ENCODE measurements around the gene HES5. TPM values are rescaled to one million over a fixed set of nuclear protein-coding genes. Genes with fewer than 3 reads are reported as not detected.

Gene HES5
- total and polyA plus RNA-seq, 2 experiments from 2014 or later, result 0.16 to 0.21 TPM

DNA sequence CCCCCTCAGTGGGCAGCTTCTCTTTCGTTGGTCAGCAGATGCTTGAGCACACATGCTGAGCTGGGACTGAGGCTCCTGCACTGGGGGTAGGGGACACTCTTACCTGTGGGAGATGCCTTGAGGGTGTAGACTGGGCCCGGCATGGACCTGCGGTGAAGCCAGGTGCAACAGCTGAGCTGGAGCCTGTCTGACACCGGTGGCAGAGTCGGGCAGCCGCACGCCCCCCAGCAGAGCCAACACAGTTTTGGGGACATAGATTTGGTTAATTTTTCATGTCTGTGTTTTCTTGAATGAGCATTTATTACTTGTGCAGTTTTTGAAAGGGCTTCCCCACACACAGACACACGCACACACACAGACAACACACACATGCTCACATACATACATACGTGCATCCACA, 5.9 kb upstream of the HES5 start:
- H2AFZ ChIP-seq, result 0 out of 2 replicates have a peak overlapping the region, but pooled peaks have one; percentile 56
- TF ChIP-seq STAT1 (IDR thresholded peaks at IDR 0.05; ENCODE audit: unreplicated experiment), result no peak
- no peak for TF ChIP-seq ZNF331 (CRISPR knock-in tag; IDR thresholded peaks at IDR 0.05; ENCODE audit: low read depth)
- no peak for TF ChIP-seq JUNB (IDR thresholded peaks at IDR 0.05; ENCODE audit: unreplicated experiment)
- TF ChIP-seq EZH2phosphoT487 (IDR thresholded peaks at IDR 0.05; ENCODE audit: unreplicated experiment), result no peak
- TF ChIP-seq, protein P1, sequence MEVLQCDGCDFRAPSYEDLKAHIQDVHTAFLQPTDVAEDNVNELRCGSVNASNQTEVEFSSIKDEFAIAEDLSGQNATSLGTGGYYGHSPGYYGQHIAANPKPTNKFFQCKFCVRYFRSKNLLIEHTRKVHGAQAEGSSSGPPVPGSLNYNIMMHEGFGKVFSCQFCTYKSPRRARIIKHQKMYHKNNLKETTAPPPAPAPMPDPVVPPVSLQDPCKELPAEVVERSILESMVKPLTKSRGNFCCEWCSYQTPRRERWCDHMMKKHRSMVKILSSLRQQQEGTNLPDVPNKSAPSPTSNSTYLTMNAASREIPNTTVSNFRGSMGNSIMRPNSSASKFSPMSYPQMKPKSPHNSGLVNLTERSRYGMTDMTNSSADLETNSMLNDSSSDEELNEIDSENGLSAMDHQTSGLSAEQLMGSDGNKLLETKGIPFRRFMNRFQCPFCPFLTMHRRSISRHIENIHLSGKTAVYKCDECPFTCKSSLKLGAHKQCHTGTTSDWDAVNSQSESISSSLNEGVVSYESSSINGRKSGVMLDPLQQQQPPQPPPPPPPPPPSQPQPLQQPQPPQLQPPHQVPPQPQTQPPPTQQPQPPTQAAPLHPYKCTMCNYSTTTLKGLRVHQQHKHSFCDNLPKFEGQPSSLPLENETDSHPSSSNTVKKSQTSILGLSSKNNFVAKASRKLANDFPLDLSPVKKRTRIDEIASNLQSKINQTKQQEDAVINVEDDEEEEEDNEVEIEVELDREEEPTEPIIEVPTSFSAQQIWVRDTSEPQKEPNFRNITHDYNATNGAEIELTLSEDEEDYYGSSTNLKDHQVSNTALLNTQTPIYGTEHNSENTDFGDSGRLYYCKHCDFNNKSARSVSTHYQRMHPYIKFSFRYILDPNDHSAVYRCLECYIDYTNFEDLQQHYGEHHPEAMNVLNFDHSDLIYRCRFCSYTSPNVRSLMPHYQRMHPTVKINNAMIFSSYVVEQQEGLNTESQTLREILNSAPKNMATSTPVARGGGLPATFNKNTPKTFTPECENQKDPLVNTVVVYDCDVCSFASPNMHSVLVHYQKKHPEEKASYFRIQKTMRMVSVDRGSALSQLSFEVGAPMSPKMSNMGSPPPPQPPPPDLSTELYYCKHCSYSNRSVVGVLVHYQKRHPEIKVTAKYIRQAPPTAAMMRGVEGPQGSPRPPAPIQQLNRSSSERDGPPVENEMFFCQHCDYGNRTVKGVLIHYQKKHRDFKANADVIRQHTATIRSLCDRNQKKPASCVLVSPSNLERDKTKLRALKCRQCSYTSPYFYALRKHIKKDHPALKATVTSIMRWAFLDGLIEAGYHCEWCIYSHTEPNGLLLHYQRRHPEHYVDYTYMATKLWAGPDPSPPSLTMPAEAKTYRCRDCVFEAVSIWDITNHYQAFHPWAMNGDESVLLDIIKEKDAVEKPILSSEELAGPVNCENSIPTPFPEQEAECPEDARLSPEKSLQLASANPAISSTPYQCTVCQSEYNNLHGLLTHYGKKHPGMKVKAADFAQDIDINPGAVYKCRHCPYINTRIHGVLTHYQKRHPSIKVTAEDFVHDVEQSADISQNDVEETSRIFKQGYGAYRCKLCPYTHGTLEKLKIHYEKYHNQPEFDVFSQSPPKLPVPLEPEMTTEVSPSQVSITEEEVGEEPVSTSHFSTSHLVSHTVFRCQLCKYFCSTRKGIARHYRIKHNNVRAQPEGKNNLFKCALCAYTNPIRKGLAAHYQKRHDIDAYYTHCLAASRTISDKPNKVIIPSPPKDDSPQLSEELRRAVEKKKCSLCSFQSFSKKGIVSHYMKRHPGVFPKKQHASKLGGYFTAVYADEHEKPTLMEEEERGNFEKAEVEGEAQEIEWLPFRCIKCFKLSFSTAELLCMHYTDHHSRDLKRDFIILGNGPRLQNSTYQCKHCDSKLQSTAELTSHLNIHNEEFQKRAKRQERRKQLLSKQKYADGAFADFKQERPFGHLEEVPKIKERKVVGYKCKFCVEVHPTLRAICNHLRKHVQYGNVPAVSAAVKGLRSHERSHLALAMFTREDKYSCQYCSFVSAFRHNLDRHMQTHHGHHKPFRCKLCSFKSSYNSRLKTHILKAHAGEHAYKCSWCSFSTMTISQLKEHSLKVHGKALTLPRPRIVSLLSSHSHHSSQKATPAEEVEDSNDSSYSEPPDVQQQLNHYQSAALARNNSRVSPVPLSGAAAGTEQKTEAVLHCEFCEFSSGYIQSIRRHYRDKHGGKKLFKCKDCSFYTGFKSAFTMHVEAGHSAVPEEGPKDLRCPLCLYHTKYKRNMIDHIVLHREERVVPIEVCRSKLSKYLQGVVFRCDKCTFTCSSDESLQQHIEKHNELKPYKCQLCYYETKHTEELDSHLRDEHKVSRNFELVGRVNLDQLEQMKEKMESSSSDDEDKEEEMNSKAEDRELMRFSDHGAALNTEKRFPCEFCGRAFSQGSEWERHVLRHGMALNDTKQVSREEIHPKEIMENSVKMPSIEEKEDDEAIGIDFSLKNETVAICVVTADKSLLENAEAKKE (CRISPR knock-in tag; IDR thresholded peaks at IDR 0.05), result no peak
- no peak for TF ChIP-seq CREB1 (CRISPR knock-in tag; IDR thresholded peaks at IDR 0.05; ENCODE audit: low read depth)
- TF ChIP-seq, protein P2, sequence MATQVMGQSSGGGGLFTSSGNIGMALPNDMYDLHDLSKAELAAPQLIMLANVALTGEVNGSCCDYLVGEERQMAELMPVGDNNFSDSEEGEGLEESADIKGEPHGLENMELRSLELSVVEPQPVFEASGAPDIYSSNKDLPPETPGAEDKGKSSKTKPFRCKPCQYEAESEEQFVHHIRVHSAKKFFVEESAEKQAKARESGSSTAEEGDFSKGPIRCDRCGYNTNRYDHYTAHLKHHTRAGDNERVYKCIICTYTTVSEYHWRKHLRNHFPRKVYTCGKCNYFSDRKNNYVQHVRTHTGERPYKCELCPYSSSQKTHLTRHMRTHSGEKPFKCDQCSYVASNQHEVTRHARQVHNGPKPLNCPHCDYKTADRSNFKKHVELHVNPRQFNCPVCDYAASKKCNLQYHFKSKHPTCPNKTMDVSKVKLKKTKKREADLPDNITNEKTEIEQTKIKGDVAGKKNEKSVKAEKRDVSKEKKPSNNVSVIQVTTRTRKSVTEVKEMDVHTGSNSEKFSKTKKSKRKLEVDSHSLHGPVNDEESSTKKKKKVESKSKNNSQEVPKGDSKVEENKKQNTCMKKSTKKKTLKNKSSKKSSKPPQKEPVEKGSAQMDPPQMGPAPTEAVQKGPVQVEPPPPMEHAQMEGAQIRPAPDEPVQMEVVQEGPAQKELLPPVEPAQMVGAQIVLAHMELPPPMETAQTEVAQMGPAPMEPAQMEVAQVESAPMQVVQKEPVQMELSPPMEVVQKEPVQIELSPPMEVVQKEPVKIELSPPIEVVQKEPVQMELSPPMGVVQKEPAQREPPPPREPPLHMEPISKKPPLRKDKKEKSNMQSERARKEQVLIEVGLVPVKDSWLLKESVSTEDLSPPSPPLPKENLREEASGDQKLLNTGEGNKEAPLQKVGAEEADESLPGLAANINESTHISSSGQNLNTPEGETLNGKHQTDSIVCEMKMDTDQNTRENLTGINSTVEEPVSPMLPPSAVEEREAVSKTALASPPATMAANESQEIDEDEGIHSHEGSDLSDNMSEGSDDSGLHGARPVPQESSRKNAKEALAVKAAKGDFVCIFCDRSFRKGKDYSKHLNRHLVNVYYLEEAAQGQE (IDR thresholded peaks at IDR 0.05; ENCODE audit: unreplicated experiment), result no peak
- TF ChIP-seq ZNF114 (CRISPR knock-in tag; IDR thresholded peaks at IDR 0.05), result no peak
- H3K79me2 ChIP-seq (replicated peaks; ENCODE audit: insufficient read depth), result no peaks in the 10 kb centered on the region
- no peaks in the 10 kb centered on the region for H3F3A ChIP-seq (replicated peaks; ENCODE audit: low read depth)
- H3K27me3 ChIP-seq (ENCODE audit: insufficient read depth), result peaks cover 31% of the 10 kb centered on the region
- peak overlapping the region; percentile 48; the same call in 1 of the 2 replicates for H3K4me2 ChIP-seq
- Mint-ChIP-seq H3K4me1 (peaks cover 13% of the 10 kb centered on the region), H3K27me3 (ENCODE audit: insufficient read depth, low read depth, poor library complexity) (peaks cover 36% of the 10 kb centered on the region), H3K36me3 (ENCODE audit: low read depth) (no peaks in the 10 kb centered on the region), H3K9me3 (no peaks in the 10 kb centered on the region), H3K4me3 (no peak overlapping the region), H3K27ac (no peak overlapping the region)
- peaks cover 9% of the 10 kb centered on the region for H3K4me1 ChIP-seq (ENCODE audit: insufficient read depth)
- ATAC-seq (no peak), DNase-seq (ENCODE audit: low spot score) (no peak)
- H3K36me3 ChIP-seq (ENCODE audit: insufficient read depth), result no peaks in the 10 kb centered on the region
- no peaks in the 10 kb centered on the region for H4K20me1 ChIP-seq (replicated peaks; ENCODE audit: insufficient read depth)
- H3K9me2 ChIP-seq (ENCODE audit: insufficient read depth), result no peaks in the 10 kb centered on the region
- no peak overlapping the region for H3K27ac ChIP-seq (ENCODE audit: low read depth)
- no peak overlapping the region for H3K4me3 ChIP-seq
